GM03348 (cell line): Measurements from ENCODE around the gene UGT2A2.

ENCODE experiments used
- DNase-seq: peaks from one replicate; pipeline ENCODE4 v3.0.0; 2012; ENCODE audit warnings: low spot score

UGT2A2 gene

GRCh38 chr4:69576251-69576877 lies 63.1 kb downstream of the UGT2A2 start:
- no peak for DNase-seq

- no peak for DNase-seq
These were observed 70.7 kb downstream of the UGT2A2 start for GRCh38 chr4:69568787-69569186.

- DNase-seq, result no peak
These were observed 76.0 kb downstream of the UGT2A2 start for GRCh38 chr4:69563424-69563823.

- DNase-seq, result no peak
These were observed 89.8 kb downstream of the UGT2A2 start for GRCh38 chr4:69549651-69550050.

GRCh38 chr4:69546134-69546765 lies 93.2 kb downstream of the UGT2A2 start:
- DNase-seq, result no peak
